Hematopoietic multipotent progenitor cell treated with erythropoietin and hydrocortisone succinate and interleukin-3 and kit ligand, for 4 days (in vitro differentiated cells): ENCODE results near the gene ZNF680.
"Not testable (repeated sequence)": the region's sequence is repeated elsewhere in the genome, so short reads cannot be mapped to it uniquely, and the experiment has no call there.

ENCODE experiments used
- DNase-seq: peaks from one replicate; pipeline ENCODE4 v3.0.0-alpha.2; 2015

Gene ZNF680

DNA sequence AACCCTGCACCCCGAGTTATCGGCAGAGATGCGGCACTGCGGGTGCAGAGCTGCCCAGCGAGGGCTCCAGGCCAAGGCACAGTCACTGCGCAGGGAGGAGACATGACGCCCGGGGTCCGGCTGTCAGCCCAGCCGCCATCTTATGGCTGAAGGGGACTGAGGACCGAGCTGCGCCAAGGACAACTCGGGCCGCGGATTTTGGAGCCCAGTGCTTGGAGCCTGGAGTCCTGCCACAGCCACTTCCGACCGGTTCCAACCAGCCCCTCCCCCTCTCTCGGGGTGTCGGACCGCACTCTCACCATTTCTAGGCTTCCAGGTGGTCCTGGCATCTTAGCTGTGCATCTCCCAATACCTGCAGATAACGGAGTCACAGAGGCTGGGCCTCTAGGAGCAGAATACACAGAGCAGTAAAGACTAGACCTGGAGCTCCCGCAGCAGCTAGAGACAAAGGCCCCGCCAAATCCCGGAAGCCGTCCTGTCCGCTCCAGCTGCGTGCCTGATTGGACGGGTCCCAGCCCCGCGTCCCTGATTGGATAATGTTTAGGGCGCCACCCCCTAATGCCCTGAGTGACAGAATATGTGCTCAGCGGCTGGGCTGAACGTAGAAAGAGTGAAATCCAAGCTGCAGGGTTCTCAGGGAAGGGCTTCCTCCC is at the start of gene ZNF680:
TSS of gene ZNF680 (minus strand) at position 446 of the 653 bp plus-strand sequence. CDS start at position 329, 117 bp downstream.
- peak; percentile 98 for DNase-seq

DNA sequence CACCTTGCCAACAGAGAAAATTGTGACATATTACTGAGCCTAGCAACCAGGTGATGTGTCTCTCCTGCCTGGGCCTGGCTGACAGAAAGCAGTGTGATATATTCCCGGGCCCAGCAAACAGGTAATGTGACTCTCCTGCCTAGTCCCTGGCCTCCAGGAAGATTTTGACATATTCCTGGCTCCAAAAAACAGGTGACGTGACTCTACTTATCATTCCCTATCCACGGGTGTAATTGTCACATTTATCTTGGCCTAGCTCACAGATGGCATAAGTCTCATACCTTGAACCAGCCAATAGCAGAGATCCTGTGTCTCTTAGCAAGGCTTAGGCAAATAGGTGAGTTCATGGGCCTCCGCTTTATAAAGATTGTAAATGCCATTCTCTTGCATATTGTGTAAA is 49.6 kb upstream of the ZNF680 start:
- no peak for DNase-seq

DNA sequence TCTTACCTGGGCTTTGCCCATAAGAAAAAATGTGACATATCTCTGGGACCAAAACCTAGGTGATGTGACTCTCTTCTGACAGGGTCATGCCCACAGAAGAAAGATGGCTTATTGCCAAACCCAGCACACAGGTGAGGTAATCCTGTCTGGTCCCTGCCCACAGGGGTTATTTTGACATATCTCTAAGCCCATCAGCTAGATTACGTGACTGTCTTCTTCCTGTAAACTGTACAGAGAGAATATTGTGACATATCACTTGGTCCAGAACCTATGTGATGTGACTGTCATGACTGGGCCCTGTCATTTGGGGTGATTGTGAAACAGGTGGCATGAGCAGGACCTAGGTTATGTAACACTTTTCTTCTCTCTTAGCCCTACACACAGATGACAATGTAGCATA is 48.8 kb upstream of the ZNF680 start:
- DNase-seq: peak; percentile 5

DNA sequence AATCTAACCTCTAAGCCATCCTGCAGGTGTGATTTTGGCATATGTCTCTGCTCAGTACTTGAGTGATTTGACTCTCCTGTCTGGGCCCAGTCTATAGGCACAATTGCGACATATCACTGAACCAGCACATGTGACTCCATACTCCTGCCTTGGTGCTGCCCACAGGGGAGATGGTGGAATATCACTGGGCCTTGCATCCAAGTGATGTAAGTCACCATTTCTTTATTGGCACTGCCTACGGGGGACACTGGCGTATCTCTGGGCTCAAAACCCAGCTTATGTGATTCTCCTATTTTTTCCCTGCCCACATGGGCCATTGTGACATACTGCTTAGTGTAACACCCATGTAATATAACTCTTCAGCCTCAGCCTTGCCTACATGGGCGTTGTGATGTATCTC is 48.1 kb upstream of the ZNF680 start:
- DNase-seq: no peak

GRCh38 chr7:64608116-64608910 is 45.4 kb upstream of the ZNF680 start:
- no peak for DNase-seq

DNA sequence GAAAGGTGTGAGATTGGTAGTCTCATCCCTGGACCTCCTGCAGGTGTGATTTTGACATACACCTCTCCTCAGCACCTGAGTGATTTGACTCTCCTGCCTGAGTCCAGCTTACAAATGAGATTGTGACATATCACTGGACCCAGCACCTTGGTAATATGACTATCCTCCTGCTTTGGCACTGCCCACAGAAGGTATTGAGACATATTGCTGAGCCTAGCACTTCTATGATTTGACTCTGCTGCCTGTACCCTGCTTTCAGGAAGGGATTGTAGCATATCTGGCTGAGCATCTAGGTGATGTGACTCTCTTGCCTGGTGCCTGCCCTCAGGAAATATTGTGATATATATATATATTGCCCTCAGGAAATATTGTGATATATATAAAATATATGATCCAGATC is 43.5 kb upstream of the ZNF680 start:
- no peak for DNase-seq

DNA sequence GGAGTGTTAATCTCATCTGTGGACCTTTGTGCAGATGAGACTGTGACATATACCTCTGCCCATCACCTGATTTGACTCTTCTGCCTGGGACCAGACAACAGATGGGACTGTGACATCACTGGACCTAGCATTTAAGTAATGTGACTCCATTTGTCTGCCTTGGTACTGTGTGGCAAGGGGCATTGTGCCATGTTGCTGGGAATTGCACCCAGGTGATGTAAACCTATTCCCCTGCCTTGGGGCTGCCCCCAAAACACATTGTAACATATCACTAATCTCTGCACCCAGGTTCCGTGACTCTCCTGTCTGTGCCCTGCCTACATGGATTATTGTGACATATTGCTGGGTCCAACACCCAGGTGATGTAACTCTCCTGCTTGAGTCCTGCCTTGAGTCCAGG is 40.4 kb upstream of the ZNF680 start:
- no peak for DNase-seq

- no peak for DNase-seq
Observed at GRCh38 chr7:64602518-64602917, 39.6 kb upstream of the ZNF680 start.

- DNase-seq: no peak
Observed at GRCh38 chr7:64602086-64602485, 39.2 kb upstream of the ZNF680 start.

GRCh38 chr7:64599359-64599758 is 36.5 kb upstream of the ZNF680 start:
- DNase-seq: no peak

- DNase-seq: no peak
Observed at GRCh38 chr7:64590971-64591370, 28.1 kb upstream of the ZNF680 start.

GRCh38 chr7:64581926-64582894 is 19.3 kb upstream of the ZNF680 start:
- peak; percentile 61 for DNase-seq

GRCh38 chr7:64581391-64581790 is 18.5 kb upstream of the ZNF680 start:
- DNase-seq: no peak

DNA sequence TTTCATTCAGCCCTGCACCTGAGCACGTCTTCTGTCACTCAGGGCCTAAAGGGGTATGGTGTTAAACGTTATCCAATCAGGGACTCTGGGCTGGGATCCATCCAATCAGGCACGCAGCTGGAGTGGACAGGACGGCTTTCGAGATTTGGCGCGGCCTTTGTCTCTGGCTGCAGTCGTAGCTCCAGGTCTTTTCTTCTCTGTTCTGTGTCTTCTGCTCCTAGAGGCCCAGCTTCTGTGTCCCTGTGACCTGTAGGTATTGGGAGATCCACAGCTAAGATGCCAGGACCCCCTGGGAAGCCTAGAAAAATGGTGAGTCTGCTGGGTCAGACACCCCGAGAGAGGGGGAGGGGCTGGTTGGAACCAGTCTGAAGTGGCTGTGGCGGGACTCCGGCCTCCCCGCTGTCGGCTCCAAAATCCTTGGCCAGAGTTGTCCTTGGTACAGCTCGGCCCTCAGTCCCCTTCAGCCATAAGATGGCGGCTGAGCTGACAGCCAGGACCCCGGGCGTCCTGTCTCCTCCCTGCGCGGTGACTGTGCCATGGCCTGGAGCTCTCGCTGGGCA is 11.7 kb upstream of the ZNF680 start:
- no peak for DNase-seq

DNA sequence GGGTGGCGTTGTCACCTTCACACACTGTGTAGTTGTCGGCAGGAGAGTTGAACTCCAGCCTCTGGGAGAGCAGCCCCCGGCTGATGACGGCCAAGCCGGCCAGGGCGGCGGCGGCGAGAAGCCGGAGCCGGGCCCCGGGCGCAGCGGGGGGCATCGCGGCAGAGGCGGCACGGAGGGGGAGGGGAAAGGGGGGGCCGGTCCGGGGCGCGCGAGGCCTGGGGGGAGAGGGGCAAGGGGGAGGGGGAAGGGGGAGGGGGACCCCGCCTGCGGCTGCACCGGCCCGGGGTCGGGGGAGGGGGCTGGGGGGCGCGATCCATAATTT is 7.4 kb upstream of the ZNF680 start:
- not testable (repeated sequence) for DNase-seq

- DNase-seq: peak; percentile 54
Observed at GRCh38 chr7:64569372-64570283, 6.8 kb upstream of the ZNF680 start.

DNA sequence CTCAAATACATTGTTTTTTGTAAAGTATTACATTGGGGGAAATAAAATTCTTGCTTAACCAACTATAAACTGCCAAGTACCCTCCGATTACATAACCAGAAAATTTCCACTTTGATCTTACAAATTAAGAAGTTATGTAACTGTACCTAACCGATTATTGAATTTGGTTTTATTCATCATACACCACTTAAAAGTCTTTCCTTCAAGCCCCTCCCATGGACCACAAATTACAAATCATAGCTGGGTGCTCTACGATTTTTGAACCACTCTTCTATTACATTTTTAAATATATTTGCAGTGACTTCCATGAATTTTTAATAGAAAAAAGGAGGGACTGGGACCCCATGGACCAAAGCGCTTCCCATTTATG is 630 bp downstream of the ZNF680 start:
- DNase-seq: peak; percentile 58

DNA sequence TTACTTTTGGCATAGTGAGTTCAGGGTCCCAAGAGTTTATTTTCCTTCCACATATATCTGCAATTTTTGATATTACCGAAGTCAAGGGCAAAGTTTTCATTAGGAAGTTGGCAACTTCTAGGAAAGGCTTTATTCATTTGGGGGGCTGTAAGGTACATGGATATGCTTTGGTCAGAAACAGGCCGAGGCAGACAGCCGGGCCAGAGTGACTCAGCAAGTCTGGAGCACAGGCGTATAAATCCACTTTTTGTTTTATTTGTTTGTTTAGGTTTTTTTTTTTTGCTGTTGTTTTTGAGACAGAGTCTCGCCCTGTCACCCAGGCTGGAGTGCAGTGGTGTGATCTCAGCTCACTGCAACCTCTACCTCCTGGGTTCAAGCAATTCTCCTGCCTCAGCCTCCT is 3.7 kb downstream of the ZNF680 start:
- DNase-seq: no peak

DNA sequence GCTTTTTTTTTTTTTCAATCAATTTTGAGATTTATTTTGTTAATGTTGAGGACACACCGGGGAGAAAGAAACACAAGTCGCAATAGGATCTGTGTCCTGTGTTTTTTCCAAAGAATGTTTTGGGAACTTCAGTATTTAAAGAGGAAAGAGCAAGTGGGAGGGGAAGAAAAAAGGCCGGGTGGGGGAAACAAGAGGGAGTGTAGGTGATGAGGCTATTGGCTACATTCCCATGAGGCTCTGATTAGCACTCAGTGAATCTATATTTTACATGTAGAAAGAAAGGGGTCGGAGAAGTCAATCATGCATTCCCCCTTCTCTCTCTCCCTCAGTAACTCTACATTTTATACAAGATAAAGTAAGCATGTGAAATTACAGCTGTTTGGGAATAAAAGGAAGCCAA is 4.1 kb downstream of the ZNF680 start:
- no peak for DNase-seq

DNA sequence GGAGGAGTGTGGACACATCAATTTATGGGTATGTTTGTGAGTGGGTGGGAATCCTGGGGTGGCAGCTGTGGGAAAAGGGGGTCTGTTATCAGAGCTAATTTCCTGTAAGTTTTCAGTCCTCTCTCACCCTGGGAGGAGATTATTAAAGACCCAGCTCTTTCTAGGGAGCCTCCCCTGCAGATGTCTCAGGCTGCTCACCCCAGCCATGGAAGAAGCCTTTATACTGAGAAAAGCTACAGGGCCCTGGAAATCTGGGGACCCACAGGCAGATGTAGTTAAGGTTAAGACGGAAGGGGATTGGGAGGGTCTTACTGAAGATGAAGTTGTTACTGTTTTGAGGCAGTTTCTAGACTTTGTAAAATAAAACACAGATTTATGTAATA is 4.6 kb downstream of the ZNF680 start:
- no peak for DNase-seq

- DNase-seq: no peak
Observed at GRCh38 chr7:64557601-64558322, 5.1 kb downstream of the ZNF680 start.
